Glutamatergic neuron (in vitro differentiated cells): ENCODE measurements around the gene LALBA. TPM values are rescaled to one million over a fixed set of nuclear protein-coding genes. Genes with fewer than 3 reads are reported as not detected.

Source experiments
- DNase-seq: peaks from one replicate; pipeline ENCODE4 v3.0.0; 2022
- H3K27ac Mint-ChIP-seq: one replicate; pipeline ENCODE4 v1.8.0; 2020; ENCODE audit warnings: mild to moderate bottlenecking, mixed read lengths, inconsistent platforms; ENCODE audit not compliant: unreplicated experiment
- H3K27me3 Mint-ChIP-seq: one replicate; pipeline ENCODE4 v1.8.0; 2020; ENCODE audit warnings: mild to moderate bottlenecking, moderate library complexity, mixed read lengths, inconsistent platforms; ENCODE audit not compliant: unreplicated experiment
- H3K36me3 Mint-ChIP-seq: one replicate; pipeline ENCODE4 v1.8.0; 2020; ENCODE audit warnings: mild to moderate bottlenecking, mixed read lengths, inconsistent platforms; ENCODE audit not compliant: unreplicated experiment
- H3K4me1 Mint-ChIP-seq: one replicate; pipeline ENCODE4 v1.8.0; 2020; ENCODE audit warnings: mild to moderate bottlenecking, low read depth, mixed read lengths, inconsistent platforms; ENCODE audit not compliant: unreplicated experiment
- H3K4me3 Mint-ChIP-seq: one replicate; pipeline ENCODE4 v1.8.0; 2020; ENCODE audit warnings: mild to moderate bottlenecking, mixed read lengths, inconsistent platforms; ENCODE audit not compliant: unreplicated experiment
- H3K9me3 Mint-ChIP-seq: one replicate; pipeline ENCODE4 v1.8.0; 2020; ENCODE audit warnings: mild to moderate bottlenecking, moderate library complexity, mixed read lengths, inconsistent platforms; ENCODE audit not compliant: unreplicated experiment
- total RNA-seq: library from RNA; stranded (reverse); fragmentation: NEBNext Ultra II Directional; extraction: Animal tissue kit (Norgen Biotek cat#: 25700); gene quantifications from one replicate; pipeline ENCODE4 v1.2.1, GENCODE V29; 2021; ENCODE audit not compliant: unreplicated experiment
- TF ChIP-seq, protein P1 (sequence below): fragments of 200-600 bp; sonication (generic); IDR thresholded peaks from one replicate; pipeline ENCODE4 v1.5.0; 2021; ENCODE audit not compliant: partially characterized antibody, unreplicated experiment

LALBA gene
- total RNA-seq, 1 donor from 2014 or later = not detected

DNA sequence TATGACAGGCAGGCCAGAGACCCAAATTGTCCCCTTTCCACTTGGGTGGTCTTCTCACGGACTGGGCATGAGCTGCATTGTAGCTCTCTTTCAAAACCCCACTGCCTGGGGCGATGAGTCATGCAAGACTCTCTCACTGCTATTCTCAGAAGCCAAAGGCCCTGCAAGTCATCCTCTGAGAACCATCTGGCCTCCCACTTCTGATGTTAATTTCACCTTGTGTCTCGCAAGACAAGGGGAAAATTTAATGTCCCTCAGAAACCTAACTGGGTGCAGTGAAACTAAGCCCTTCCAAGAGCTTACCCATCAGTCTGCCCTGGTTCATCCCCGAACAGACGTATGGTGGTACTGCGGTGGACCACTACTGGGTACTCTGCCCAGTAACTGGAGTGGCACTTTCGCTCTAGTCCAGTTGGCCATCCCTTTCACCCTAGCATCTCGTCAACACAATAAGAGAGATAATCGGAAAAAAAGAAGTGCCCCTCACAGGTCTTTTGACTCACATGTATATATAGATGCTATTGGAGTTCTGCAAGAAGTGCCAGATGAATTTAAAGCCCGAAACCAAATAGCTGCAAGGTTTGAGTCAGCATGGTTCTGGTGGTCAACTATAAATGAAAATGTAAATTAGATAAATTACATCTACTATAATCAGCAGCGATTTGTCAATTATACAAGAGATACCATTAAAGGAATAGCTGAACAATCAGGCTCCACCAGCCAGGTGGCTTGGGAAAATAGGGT, 31.3 kb upstream of the LALBA start:
- DNase-seq = no peak
- H3K27me3 Mint-ChIP-seq = peaks cover 3% of the 10 kb centered on the region
- H3K36me3 Mint-ChIP-seq = peaks cover 23% of the 10 kb centered on the region
- no peaks in the 10 kb centered on the region for H3K4me1 Mint-ChIP-seq
- H3K27ac Mint-ChIP-seq = no peak overlapping the region
- TF ChIP-seq, protein P1, sequence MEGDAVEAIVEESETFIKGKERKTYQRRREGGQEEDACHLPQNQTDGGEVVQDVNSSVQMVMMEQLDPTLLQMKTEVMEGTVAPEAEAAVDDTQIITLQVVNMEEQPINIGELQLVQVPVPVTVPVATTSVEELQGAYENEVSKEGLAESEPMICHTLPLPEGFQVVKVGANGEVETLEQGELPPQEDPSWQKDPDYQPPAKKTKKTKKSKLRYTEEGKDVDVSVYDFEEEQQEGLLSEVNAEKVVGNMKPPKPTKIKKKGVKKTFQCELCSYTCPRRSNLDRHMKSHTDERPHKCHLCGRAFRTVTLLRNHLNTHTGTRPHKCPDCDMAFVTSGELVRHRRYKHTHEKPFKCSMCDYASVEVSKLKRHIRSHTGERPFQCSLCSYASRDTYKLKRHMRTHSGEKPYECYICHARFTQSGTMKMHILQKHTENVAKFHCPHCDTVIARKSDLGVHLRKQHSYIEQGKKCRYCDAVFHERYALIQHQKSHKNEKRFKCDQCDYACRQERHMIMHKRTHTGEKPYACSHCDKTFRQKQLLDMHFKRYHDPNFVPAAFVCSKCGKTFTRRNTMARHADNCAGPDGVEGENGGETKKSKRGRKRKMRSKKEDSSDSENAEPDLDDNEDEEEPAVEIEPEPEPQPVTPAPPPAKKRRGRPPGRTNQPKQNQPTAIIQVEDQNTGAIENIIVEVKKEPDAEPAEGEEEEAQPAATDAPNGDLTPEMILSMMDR = no peak
- peaks cover 2% of the 10 kb centered on the region for H3K9me3 Mint-ChIP-seq
- no peak overlapping the region for H3K4me3 Mint-ChIP-seq

DNA sequence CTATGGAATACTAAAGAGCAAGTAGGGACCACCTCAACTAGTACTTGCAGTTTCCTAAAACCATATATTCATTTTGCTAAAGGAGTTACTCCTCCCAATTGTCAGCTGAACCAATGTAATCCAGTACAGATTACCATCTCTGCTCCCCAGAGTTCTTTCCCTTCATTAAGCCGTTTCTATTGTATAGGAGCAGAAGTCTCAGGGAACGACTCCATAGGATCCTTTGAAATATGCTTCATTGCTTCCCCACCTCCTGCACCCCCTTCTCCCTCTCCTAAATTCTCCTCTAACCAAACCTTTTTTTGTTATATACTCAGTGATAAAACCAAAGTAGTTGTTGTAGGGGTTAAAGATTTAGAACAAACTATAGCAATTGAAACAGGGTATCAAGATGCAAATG, 30.7 kb upstream of the LALBA start:
- DNase-seq = no peak
- TF ChIP-seq, protein P1 = no peak

DNA sequence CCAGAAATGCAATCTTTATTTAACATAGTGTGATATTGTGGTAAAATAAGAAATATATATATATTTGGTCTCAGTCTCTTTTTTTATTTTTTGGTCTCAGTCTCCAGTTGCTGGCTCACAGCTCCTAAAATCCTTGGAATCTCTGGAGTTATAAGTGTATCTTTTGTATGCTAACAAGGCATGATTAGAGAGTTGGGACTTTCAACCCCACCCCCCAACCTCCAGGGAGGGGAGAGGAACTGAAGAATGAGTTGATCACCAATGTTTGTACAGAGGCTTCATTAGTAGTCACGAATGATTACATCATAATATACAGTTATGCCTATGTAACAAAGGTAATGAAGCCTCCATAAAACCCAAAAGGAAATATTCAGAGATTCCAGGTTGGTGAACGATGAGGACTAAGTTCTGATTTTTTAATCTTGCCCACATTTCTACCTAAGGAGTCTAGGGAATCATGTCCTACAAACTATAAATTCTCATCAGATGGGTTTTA, 22.8 kb upstream of the LALBA start:
- TF ChIP-seq, protein P1 = no peak
- no peak for DNase-seq
- peaks cover 3% of the 10 kb centered on the region for H3K9me3 Mint-ChIP-seq
- H3K36me3 Mint-ChIP-seq = peaks cover 6% of the 10 kb centered on the region
- no peaks in the 10 kb centered on the region for H3K4me1 Mint-ChIP-seq
- no peak overlapping the region for H3K4me3 Mint-ChIP-seq
- no peak overlapping the region for H3K27ac Mint-ChIP-seq
- H3K27me3 Mint-ChIP-seq = peaks cover under 1% of the 10 kb centered on the region

More for the DNA sequence above, 30.7 kb upstream of the LALBA start:
- H3K27me3 Mint-ChIP-seq = peaks cover 3% of the 10 kb centered on the region
- peaks cover 2% of the 10 kb centered on the region for H3K9me3 Mint-ChIP-seq
- no peaks in the 10 kb centered on the region for H3K4me1 Mint-ChIP-seq
- peaks cover 23% of the 10 kb centered on the region for H3K36me3 Mint-ChIP-seq
- no peak overlapping the region for H3K4me3 Mint-ChIP-seq
- H3K27ac Mint-ChIP-seq = no peak overlapping the region

DNA sequence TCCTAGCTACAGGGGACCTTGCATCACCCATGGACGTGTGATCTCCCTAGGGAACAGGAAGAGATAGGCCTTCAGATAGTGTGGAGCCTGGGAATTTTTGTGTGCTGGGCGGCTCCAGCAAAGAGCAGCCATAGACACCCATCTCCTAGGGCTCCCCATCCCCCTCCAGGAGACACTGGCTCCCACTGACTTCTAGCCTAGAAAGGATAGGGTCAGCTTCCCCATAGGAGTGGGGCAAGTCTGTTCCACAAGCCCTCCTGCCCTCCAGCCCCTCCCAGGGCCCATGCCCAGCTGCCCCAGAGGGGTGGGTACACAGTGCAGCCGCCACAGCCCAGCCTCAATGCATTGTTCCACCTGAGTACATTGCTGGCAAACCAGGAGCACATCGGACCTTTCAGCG, 16.5 kb upstream of the LALBA start:
- H3K27ac Mint-ChIP-seq = no peak overlapping the region
- DNase-seq = no peak

DNA sequence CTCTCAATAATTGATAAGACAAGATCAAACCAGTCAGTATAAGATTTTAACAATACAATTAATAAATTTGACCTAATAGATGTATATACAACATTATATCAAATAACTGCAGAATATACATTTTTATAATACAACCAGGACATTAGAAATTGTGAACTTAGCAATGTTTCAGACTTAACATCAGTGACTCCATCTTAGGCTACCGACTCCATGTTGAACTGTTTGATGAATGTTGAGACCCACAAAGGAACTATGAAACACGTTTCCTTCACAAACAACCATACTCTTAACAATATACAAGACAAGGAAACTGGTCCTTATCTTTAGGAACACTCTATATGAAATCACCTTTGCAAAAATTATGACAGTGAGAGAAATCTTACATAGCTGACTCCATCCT, 13.9 kb upstream of the LALBA start:
- peaks cover 7% of the 10 kb centered on the region for H3K9me3 Mint-ChIP-seq
- H3K4me3 Mint-ChIP-seq = no peak overlapping the region
- no peak for DNase-seq

More for the DNA sequence above, 16.5 kb upstream of the LALBA start:
- peaks cover 7% of the 10 kb centered on the region for H3K9me3 Mint-ChIP-seq
- H3K27me3 Mint-ChIP-seq = peaks cover 4% of the 10 kb centered on the region
- H3K4me3 Mint-ChIP-seq = no peak overlapping the region
- H3K36me3 Mint-ChIP-seq = peaks cover 10% of the 10 kb centered on the region
- no peaks in the 10 kb centered on the region for H3K4me1 Mint-ChIP-seq
- TF ChIP-seq, protein P1 = no peak

More for the DNA sequence above, 13.9 kb upstream of the LALBA start:
- Mint-ChIP-seq H3K36me3 (peaks cover 9% of the 10 kb centered on the region), H3K27ac (no peak overlapping the region), H3K4me1 (no peaks in the 10 kb centered on the region), H3K27me3 (peaks cover 4% of the 10 kb centered on the region)
- TF ChIP-seq, protein P1 = no peak
